HepG2 (cell line): ENCODE data around the gene PSD. TPM values are rescaled to one million over a fixed set of nuclear protein-coding genes. Genes with fewer than 3 reads are reported as not detected.

Experiments
- ATAC-seq: fragments of 200-7000 bp; cut with Tn5 transposase; 3 replicates; pipeline ENCODE4 v1.9.1; 2020; ENCODE audit warnings: mild to moderate bottlenecking, moderate library complexity
- BruUV-seq: library from RNA; stranded (reverse); fragments of 400-500 nt; replicated peaks from 2 replicates; lab custom pipeline; 2021; lab: Mats Ljungman, UMichigan
- CTCF ChIA-PET: fragments of 300-600 bp; formaldehyde crosslinking; extraction: SDS; loops from one replicate; lab custom pipeline; 2021; ENCODE audit warnings: low total read pairs, inconsistent platforms, low intra/inter-chr PET ratio; lab: Yijun Ruan, JAX
- POLR2A ChIA-PET: fragments of 350-600 bp; sonication (Branson Sonifier 250); formaldehyde crosslinking; loops from one replicate; lab custom pipeline; 2020; ENCODE audit warnings: antibody characterized with exemption, inconsistent platforms; lab: Yijun Ruan, JAX
- DNase-seq: peaks from one replicate; pipeline ENCODE4 v3.0.0-alpha.2; 2015; ENCODE audit warnings: low spot score
- FAIRE-seq: peaks from 3 replicates; lab custom pipeline; 2011; peaks lifted over from hg19 to GRCh38; lab: Jason Lieb, UNC
- H2AFZ ChIP-seq: one replicate; pipeline ENCODE4 v1.6.1; 2011; ENCODE audit warnings: low read length, inconsistent platforms
- H3K27ac ChIP-seq: fragments of 300-600 bp; 3 replicates; pipeline ENCODE4 v1.8.0; 2011; ENCODE audit warnings: mixed run types, mild to moderate bottlenecking, mixed read lengths, low read length, inconsistent platforms; ENCODE audit not compliant: insufficient read depth; ENCODE audit errors: extremely low read length
- H3K27me3 ChIP-seq, 2 experiments: fragments of 200-600 bp in 1 of 2; 2 replicates in 1 of 2; 3 replicates in 1 of 2; pipeline versions ENCODE4 v1.6.0 to v1.8.0; 2011; ENCODE audit warnings: low read length in 2 of 2, mild to moderate bottlenecking in 2 of 2, moderate library complexity in 2 of 2, inconsistent platforms in 1 of 2; ENCODE audit not compliant: insufficient read depth in 2 of 2, control insufficient read depth in 1 of 2
- H3K36me3 ChIP-seq, 2 experiments: fragments of 200-600 bp in 1 of 2; replicated peaks in 1 of 2; 2 replicates in 1 of 2; 3 replicates in 1 of 2; pipeline versions ENCODE4 v1.5.1 to v1.8.0; 2011; ENCODE audit warnings: low read length in 2 of 2, inconsistent platforms in 1 of 2; ENCODE audit not compliant: insufficient read depth in 2 of 2, control insufficient read depth in 1 of 2
- H3K4me1 ChIP-seq: 2 replicates; pipeline ENCODE4 v1.5.1; 2012; ENCODE audit warnings: low read length, inconsistent platforms; ENCODE audit not compliant: insufficient read depth
- H3K4me2 ChIP-seq: 2 replicates; pipeline ENCODE4 v1.6.0; 2011; ENCODE audit warnings: low read depth, low read length, inconsistent platforms
- H3K4me3 ChIP-seq, 3 experiments: fragments of 200-600 bp in 1 of 3; sonication (generic), shearing (Covaris generic) in 1 of 3; replicated peaks in 1 of 3; 2 replicates each; pipeline ENCODE4 v1.5.1; 2011 to 2016; ENCODE audit warnings: low read length in 3 of 3, inconsistent platforms in 2 of 3, low read depth in 2 of 3, mild to moderate bottlenecking in 2 of 3, control low read depth in 1 of 3, mixed read lengths in 1 of 3; ENCODE audit not compliant: insufficient read depth in 1 of 3
- H3K79me2 ChIP-seq: one replicate; pipeline ENCODE4 v1.6.1; 2011; ENCODE audit warnings: low read length, inconsistent platforms; ENCODE audit not compliant: insufficient read depth
- H3K9ac ChIP-seq: 2 replicates; pipeline ENCODE4 v1.6.0; 2011; ENCODE audit warnings: mild to moderate bottlenecking, low read depth, low read length, inconsistent platforms; ENCODE audit not compliant: insufficient read depth
- H3K9me3 ChIP-seq: 2 replicates; pipeline ENCODE4 v1.5.1; 2012; ENCODE audit warnings: mild to moderate bottlenecking, low read length
- H4K20me1 ChIP-seq: 2 replicates; pipeline ENCODE4 v1.6.0; 2011; ENCODE audit warnings: inconsistent platforms, mild to moderate bottlenecking, low read length, moderate library complexity; ENCODE audit not compliant: insufficient read depth
- CEBPB ChIP-seq: IDR thresholded peaks from 2 replicates; pipeline ENCODE4 v1.6.1; 2011; ENCODE audit warnings: low read depth, low read length, improper control_type of control experiment, borderline replicate concordance
- CREB3 ChIP-seq: sonication (generic); formaldehyde crosslinking; IDR thresholded peaks from 2 replicates; pipeline ENCODE4 v1.5.0; 2020; ENCODE audit warnings: missing genetic modification reagents
- GABPB1 ChIP-seq: IDR thresholded peaks from 2 replicates; pipeline ENCODE4 v1.6.1; 2016; ENCODE audit warnings: mild to moderate bottlenecking, missing genetic modification reagents, moderate library complexity, missing compliant biosample characterization
- GATAD2A ChIP-seq: IDR thresholded peaks from 2 replicates; pipeline ENCODE4 v1.6.1; 2016
- IRF9 ChIP-seq: sonication (generic); formaldehyde crosslinking; IDR thresholded peaks from 2 replicates; pipeline ENCODE4 v1.8.0; 2022; ENCODE audit warnings: missing genetic modification reagents, mild to moderate bottlenecking, borderline replicate concordance
- KMT2B ChIP-seq: IDR thresholded peaks from 2 replicates; pipeline ENCODE4 v1.6.1; 2016; ENCODE audit warnings: missing genetic modification reagents, missing compliant biosample characterization
- MAF1 ChIP-seq: sonication (generic); formaldehyde crosslinking; IDR thresholded peaks from 2 replicates; pipeline ENCODE4 v1.5.0; 2020; ENCODE audit warnings: missing genetic modification reagents, borderline replicate concordance
- MAFK ChIP-seq, 2 experiments: IDR thresholded peaks in 1 of 2; conservative IDR thresholded peaks in 1 of 2; 2 replicates each; pipeline ENCODE4 v1.6.1; 2011; ENCODE audit warnings: improper control_type of control experiment in 2 of 2, low read length in 2 of 2
- MXI1 ChIP-seq: IDR thresholded peaks from 3 replicates; pipeline ENCODE4 v1.6.1; 2012; ENCODE audit warnings: low read depth, low read length, inconsistent platforms, borderline replicate concordance
- RFXAP ChIP-seq: sonication (generic); formaldehyde crosslinking; IDR thresholded peaks from 2 replicates; pipeline ENCODE4 v1.4.0; 2020; ENCODE audit warnings: missing genetic modification reagents, borderline replicate concordance
- RORA ChIP-seq: sonication (generic); formaldehyde crosslinking; IDR thresholded peaks from 2 replicates; pipeline ENCODE4 v1.5.0; 2020; ENCODE audit warnings: mild to moderate bottlenecking, missing genetic modification reagents, moderate library complexity
- SAP130 ChIP-seq: IDR thresholded peaks from 2 replicates; pipeline ENCODE4 v1.6.1; 2016; ENCODE audit warnings: low read depth
- ZNF124 ChIP-seq: sonication (generic); formaldehyde crosslinking; IDR thresholded peaks from 2 replicates; pipeline ENCODE4 v1.4.0; 2020; ENCODE audit warnings: missing genetic modification reagents
- ZNF292 ChIP-seq: sonication (generic); formaldehyde crosslinking; IDR thresholded peaks from 2 replicates; pipeline ENCODE4 v1.8.1; 2022; ENCODE audit warnings: mild to moderate bottlenecking, low read depth, missing genetic modification reagents, borderline replicate concordance
- ZNF343 ChIP-seq: sonication (generic); formaldehyde crosslinking; IDR thresholded peaks from 2 replicates; pipeline ENCODE4 v1.4.0; 2020; ENCODE audit warnings: mild to moderate bottlenecking, missing genetic modification reagents
- ZNF577 ChIP-seq: sonication (generic); formaldehyde crosslinking; IDR thresholded peaks from 2 replicates; pipeline ENCODE4 v1.4.0; 2020; ENCODE audit warnings: mild to moderate bottlenecking, low read depth, missing genetic modification reagents, borderline replicate concordance
- ZNF7 ChIP-seq: IDR thresholded peaks from 2 replicates; pipeline ENCODE4 v1.6.1; 2016; ENCODE audit warnings: missing biosample characterization, missing genetic modification reagents
- ZNF790 ChIP-seq: sonication (generic); formaldehyde crosslinking; IDR thresholded peaks from 2 replicates; pipeline ENCODE4 v1.8.0; 2022; ENCODE audit warnings: missing genetic modification reagents, mild to moderate bottlenecking, borderline replicate concordance
- ZNF800 ChIP-seq: sonication (generic); formaldehyde crosslinking; IDR thresholded peaks from 2 replicates; pipeline ENCODE4 v1.4.0; 2020; ENCODE audit warnings: missing genetic modification reagents
- WGBS: methylation state at CpG from one replicate; pipeline ENCODE4 v1.1.6; 2017; ENCODE audit warnings: low lambda C conversion rate; 5-methylcytosine and 5-hydroxymethylcytosine counted together
- in situ Hi-C: cut with HindIII; loops from 2 replicates; pipeline ENCODE4 v1.10.0; 2017; ENCODE audit warnings: low pct_unique_long_range_greater_than_20kb; ENCODE audit not compliant: extremely low pct_ligation_motif_present
- intact Hi-C: fragments of 100-400 bp; cut with micrococcal nuclease; formaldehyde crosslinking; loops from one replicate; pipeline ENCODE4 v1.10.0; 2022; ENCODE audit not compliant: unreplicated experiment
- polyA plus RNA-seq, 8 experiments: library from polyadenylated mRNA; depleted of rRNA in 3 of 8; stranded (reverse) in 7 of 8; unstranded in 1 of 8; fragments of >200 nt; fragmentation: Illumina TruSeq in 4 of 8; extraction: Trizol in 4 of 8; gene quantifications; 2 replicates each; pipeline versions ENCODE4 v1.2.1 to v1.2.3, GENCODE V29; 2011 to 2016; ENCODE audit warnings: low read depth in 4 of 8, missing spikeins in 1 of 8, mixed read lengths in 1 of 8; ENCODE audit not compliant: insufficient read depth in 1 of 8
- total RNA-seq, 5 experiments: library from RNA; depleted of rRNA; stranded (reverse); fragments of >200 nt; fragmentation: Illumina TruSeq; extraction: Trizol; gene quantifications; 2 replicates each; pipeline ENCODE4 v1.2.3, GENCODE V29; 2016; ENCODE audit warnings: low read depth in 1 of 5

The PSD gene
- total and polyA plus RNA-seq, 2 of the 13 experiments (the other 11 are each of a cell fraction or from before 2014, with no cell fraction given): 0.35 to 0.58 TPM

- FAIRE-seq (peak; percentile 66), DNase-seq (peak; percentile 57), ATAC-seq (peak; percentile 74)
- no peaks in the 10 kb centered on the region for H3K79me2 ChIP-seq
- ChIA-PET POLR2A (interaction anchor here (0.8 to 1.4 kb wide), 8 partner anchors 9 to 50 kb away, joined by 3 to 8 read pairs (median 4); partner anchors contain the start of genes FBXL15 and NFKB2), CTCF (no interaction called here)
- H3K4me3 ChIP-seq: no peak overlapping the region
- H3K36me3 ChIP-seq: peaks cover 11 to 22% of the 10 kb centered on the region in 2 experiments
- no peak overlapping the region for H3K9ac ChIP-seq
- intact Hi-C loops: no loop called here
- H3K9me3 ChIP-seq: no peaks in the 10 kb centered on the region
- peak overlapping the region; percentile 36 for H3K4me2 ChIP-seq
- no TSS peak for BruUV-seq
- peaks cover 14% of the 10 kb centered on the region for H3K4me1 ChIP-seq
- H3K27me3 ChIP-seq: no peaks in the 10 kb centered on the region
- H3K27ac ChIP-seq: no peak overlapping the region
- no peaks in the 10 kb centered on the region for H4K20me1 ChIP-seq
- in situ Hi-C loops: no loop called here
- H2AFZ ChIP-seq: no peak overlapping the region
- 58% methylated on average over 4 of the region's 4 CpGs for WGBS
- no peak for TF ChIP-seq IRF9 (CRISPR knock-in tag)
- TF ChIP-seq RORA (CRISPR knock-in tag): no peak
- TF ChIP-seq RFXAP (CRISPR knock-in tag): 0 out of 2 replicates have a peak, but pooled peaks have one; percentile 10
- TF ChIP-seq ZNF124 (CRISPR knock-in tag): no peak
- TF ChIP-seq ZNF790 (CRISPR knock-in tag): no peak
- no peak for TF ChIP-seq MXI1
- TF ChIP-seq CREB3: no peak
- peak; percentile 97 for TF ChIP-seq ZNF7 (CRISPR knock-in tag)
- no peak for TF ChIP-seq MAF1
- TF ChIP-seq ZNF292 (CRISPR knock-in tag): no peak
- no peak for TF ChIP-seq GATAD2A (CRISPR knock-in tag)
- TF ChIP-seq ZNF577 (CRISPR knock-in tag): no peak
- TF ChIP-seq ZNF800: no peak
- TF ChIP-seq SAP130 (CRISPR knock-in tag): peak; percentile 22; the same call in 1 of the 2 replicates
- no peak for TF ChIP-seq MAFK (conservative IDR thresholded peaks at IDR 0.05 in 1 of 2, IDR thresholded peaks at IDR 0.05 in 1 of 2; ENCODE audit: low read length in 2 of 2)
- TF ChIP-seq KMT2B (CRISPR knock-in tag): no peak
- peak; percentile 48; the same call in 1 of the 2 replicates for TF ChIP-seq GABPB1 (CRISPR knock-in tag)
- no peak for TF ChIP-seq ZNF343 (CRISPR knock-in tag)
- TF ChIP-seq CEBPB: peak; percentile 77; the same call in 1 of the 2 replicates
Observed at GRCh38 chr10:102384606-102385429, 33.8 kb downstream of the PSD start.
